Stimulated activated CD4-positive, alpha-beta T cell treated with anti-CD3 and anti-CD28 coated beads, Interleukin-4, amount 100 ng/mL, for 4 hours (primary cell): ENCODE data around the gene SLC13A3.

Experiments
- DNase-seq, 2 experiments: peaks; one replicate each; pipeline ENCODE4 v3.0.0-alpha.2; 2020

The SLC13A3 gene

GRCh38 chr20:46650575-46651090, 626 bp downstream of the SLC13A3 start:
- no peak for DNase-seq

- DNase-seq, result no peak
Observed at GRCh38 chr20:46649965-46650542, 1.2 kb downstream of the SLC13A3 start.

- DNase-seq, result no peak
Observed at GRCh38 chr20:46649650-46649949, 1.7 kb downstream of the SLC13A3 start.

DNA sequence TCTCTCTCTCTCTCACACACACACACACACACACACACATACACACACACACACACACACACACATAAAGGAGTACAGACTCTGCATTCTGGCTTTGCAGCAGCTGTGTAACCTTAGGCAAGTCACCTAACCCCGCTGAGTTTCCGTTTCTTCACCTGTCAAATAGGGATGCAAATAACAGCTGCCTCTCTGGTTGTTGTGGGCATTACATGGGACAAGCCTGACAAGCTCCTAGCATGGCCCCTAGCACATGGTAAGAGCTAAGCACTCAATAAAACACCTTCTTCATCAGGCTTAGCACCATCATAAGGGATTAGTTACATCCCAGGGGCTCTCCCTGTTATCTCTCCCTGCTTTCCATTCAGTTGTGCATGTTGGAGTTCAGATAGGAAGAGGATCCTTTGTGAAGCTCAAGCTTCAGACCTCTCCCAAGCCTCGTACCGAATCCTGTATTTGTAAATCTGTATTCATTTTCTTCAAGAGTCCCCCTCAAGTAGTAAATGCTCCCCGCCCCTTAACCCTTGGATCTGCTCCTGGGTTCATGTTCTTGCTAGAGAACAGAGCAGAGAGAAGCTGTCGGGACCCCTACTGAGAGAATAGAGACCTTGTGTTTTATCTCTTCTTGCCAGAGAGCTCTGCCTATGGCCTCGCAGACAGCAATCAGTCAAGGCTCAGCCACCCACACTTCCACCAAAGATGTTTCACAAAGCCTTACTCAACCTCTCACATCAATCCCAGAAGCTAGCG, 2.2 kb downstream of the SLC13A3 start:
- no peak for DNase-seq

DNA sequence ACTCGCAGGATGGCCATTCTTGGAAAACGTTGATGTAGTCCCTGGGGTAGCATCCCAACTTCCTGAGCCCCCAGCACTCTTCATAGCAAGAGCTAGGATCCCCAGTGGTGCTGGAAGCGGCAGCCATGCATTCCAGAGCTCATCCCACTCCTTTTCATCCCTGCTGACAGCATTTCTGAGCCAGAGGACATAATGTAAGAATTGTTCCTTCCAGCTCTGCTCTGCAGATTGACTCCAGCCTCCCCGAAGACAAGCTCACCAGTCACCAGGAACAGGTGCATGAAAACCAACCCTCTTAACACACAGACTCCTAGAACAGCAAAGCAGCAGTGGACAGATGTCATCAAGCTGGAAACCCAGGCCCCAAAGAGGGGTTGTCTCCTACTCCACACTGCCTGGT, 3.8 kb downstream of the SLC13A3 start:
- DNase-seq, result no peak

GRCh38 chr20:46646659-46647380, 4.4 kb downstream of the SLC13A3 start:
- DNase-seq, result no peak

GRCh38 chr20:46646122-46646521, 5.1 kb downstream of the SLC13A3 start:
- DNase-seq, result no peak

- no peak for DNase-seq
Observed at GRCh38 chr20:46644733-46645132, 6.5 kb downstream of the SLC13A3 start.

DNA sequence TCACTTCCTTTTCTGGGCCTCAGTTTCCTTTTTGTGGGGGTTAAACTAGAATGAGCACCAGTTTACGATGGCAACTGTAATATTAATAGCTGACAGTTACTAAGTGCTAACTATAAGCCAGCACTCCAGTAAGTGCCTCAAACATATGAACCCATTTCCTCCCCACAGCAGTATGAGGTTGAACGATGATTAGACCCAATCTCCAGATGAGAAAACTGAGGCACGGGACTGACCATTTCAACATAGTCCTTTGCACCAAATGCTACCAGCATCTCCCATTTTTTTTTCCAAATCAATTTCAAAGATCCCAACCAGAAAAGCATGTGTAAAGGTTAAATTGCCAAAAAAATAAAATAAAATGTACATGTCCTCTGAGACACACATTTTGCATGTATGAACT, 7.1 kb downstream of the SLC13A3 start:
- no peak for DNase-seq

DNA sequence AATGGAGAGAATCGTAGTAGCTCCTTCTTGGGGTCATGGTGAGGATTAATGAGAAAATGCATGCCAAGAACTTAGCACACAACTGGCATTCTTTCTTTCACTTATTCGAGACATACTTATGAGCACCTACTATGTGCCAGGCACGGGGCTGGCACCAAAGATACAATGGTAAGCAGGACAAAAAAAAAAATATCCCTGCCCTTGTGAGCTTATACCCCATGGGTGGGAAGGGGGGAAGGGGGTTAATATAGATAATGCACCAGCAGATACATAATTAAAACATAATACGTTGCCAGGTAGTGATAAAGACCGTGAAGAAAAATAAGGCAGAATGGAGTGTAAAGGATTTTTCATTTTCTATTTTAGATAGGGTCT, 8.3 kb downstream of the SLC13A3 start:
- DNase-seq, result no peak

GRCh38 chr20:46642265-46642968, 8.8 kb downstream of the SLC13A3 start:
- no peak for DNase-seq

DNA sequence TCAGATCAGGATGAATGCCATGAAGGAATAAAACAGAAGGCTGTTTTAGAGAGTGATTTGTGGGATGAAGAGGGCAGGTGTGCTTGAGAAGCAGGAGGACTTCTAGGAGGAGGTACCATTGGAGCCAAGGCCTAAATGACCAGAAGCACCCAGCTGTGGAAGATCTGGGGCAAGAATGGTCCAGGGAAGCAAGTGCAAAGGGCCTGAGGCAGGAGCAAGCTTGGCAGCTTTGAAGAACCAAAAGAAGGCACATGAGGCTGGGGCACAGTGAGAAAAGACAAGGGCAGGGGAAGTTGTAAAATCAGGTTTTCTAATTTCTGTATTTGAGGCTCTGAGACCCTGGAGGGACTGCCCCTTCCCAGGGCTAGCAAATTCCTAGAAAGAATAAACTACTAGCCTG, 9.8 kb downstream of the SLC13A3 start:
- no peak for DNase-seq

DNA sequence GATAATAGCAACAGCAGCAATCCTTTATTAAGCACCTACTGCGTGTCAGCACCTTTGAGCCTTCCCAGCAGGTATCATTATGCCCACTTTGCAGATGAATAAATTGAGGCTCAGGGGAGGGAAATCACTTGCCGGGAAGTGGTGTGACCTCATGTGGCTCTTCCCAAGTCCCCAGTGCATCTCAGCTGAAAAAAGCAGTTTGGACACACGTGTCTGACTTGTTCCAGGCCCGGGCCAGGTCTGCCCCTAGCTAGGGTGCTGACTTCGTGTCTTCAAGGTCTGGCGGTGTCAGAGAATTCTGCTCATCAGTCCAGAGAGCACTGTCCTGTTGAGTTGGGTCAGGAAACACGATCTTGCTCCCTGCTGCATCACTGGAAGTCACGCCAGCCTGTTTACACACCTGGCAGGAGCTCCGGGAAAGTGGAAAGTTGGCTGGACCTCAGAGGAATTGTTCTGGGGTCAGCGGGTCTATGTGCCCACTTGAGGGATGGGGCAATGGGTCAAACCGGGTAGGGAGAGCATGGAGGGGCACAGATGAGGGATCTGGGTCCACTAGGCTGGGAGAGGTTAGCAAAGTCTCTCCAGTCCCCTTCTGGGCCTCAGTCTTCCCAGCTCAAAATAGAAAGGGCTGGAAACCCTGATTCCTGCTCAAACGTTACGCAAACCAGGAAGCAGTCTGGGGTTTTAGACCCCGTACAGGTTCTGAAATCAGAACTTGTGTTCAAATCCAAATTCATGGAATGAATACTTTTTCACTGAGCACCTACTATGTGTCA, 10.5 kb downstream of the SLC13A3 start:
- DNase-seq, result no peak

DNA sequence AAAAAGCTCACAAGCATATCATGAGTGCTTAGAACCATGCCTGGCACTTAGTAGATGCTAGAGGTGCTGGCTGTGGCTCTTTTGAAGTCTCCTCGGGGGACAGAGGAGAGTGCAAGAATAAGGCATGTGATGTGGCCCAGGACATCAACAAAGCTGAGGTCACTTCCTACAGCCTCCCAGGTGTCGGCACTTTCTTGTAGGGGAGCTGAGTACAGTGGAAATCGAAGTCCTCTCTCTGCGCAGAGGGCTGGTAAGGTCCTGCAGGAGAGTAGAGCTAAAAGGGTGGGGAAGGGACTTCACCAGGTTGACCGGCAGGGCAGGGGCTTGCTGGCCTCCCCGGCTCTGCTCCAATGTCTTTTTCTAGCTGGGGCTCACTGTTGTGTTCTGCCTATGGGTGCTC, 11.2 kb downstream of the SLC13A3 start:
- DNase-seq, result no peak

DNA sequence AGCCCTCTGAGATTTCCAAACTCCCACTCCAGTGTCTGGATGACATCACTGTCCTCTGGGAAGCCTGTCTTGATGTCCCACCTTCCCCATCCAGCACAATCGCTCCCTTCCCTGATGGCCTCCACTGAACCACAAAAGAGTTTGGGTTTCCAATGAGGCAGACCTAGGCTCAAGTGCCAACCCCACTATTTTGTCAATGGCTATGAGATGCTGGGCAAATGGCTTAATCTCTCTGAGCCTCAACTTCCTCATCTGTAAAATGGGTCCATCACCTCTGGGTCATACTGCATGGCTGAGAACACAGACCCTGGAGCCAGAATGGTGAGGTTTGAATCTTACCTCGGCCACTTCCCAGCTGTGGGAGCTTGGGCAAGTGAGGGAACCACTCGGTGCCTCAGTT, 11.7 kb downstream of the SLC13A3 start:
- DNase-seq, result no peak

GRCh38 chr20:46638898-46639274, 12.4 kb downstream of the SLC13A3 start:
- DNase-seq, result no peak

GRCh38 chr20:46638134-46638897, 12.9 kb downstream of the SLC13A3 start:
- no peak for DNase-seq

DNA sequence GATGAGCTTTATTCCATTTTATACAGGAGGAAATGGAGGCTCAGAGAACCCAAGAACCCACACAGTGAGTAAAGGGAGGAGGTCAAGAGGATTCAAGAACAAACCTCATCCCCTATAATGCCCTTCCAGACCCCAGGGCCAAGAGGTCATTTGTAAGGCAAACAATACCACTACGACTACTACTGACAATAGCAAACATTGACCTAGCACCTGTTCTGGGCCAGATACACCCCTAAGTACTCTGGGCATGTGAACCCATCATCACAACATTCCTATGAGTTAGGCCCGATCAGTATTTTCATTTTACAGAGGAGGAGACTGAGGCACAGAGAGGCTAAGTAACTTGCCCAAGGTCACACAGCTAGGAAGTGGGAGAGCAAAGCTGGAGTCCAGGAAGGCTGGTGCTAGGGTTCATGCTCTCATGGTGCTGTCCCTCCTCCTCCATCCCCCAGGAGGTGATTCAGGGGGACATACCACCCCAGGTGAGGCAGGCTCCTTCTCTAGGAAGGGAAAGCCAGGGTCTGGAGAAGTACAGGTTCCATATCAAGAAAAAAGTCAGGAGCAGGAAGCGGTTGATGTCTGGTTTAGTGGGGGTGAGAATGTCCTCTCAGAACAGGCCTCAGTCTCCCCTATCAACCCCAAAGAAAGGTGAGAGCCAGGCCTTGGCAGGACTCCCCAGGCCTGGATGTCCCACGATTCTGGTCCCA, 13.7 kb downstream of the SLC13A3 start:
- DNase-seq, result no peak

DNA sequence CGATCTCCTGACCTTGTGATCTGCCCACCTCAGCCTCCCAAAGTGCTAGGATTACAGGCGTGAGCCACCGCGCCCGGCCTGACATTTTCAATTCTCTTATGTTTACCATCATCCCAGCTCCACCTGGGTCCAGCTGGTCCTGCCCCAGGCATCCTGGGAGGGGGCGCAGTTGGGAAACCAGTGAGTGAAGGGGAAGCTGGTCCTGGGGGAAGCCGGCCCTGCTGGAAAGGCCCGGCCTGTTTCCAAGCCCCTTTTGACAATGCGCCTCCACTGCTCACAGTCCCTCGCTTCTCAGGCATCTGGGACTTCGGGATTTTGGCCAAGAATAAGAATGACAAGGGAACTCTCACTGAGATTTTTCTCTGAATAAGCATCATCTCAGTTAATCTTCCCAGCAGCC, 14.2 kb downstream of the SLC13A3 start:
- DNase-seq, result no peak

DNA sequence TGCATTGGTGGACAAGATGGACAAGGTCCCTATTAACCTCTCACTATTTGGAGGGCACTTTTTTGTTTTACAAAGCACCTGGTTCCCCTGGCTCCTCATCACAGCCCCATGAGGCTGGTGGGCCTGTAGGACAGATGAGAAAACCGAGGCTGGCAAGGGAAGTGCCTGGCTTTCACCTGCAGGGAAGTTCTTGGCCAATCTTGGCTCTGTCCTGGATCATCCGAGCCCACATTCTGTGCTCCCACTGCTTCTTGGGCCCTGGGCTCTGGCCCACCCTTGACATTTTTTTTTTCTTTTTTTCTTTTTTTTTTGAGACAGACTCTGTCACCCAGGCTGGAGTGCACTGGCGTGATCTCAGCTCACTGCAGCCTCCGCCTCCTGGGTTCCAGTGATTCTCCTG, 14.7 kb downstream of the SLC13A3 start:
- no peak for DNase-seq

DNA sequence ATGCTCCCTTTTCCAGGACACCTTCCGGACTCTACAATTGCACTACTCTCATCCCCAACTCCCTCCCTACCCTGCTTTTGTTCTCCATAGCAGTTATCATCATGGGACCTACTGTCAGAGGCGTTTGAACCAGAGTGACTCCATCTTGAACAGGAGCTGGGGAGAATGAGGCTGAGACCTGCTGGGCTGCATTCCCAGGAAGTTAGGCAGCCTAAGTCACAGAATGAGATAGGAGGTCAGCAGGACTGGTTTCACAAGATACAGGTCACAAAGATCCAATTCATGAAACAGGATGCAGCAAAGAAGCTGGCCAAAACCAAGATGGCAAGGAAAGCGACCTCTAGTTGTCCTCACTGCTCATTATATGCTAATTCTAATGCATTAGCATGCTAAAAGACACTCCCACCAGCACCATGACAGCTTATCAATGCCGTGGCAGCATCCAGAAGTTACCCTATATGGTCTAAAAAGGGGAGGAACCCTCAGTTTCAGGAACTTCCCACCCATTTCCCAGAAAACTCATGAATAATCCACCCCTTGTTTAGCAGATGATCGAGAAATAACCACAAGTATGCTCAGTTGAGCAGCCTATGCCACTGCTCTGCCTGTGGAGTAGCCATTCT, 15.6 kb downstream of the SLC13A3 start:
- DNase-seq, result no peak
